ENCODE results near the gene DGKH. TPM values are rescaled to one million over a fixed set of nuclear protein-coding genes. Genes with fewer than 3 reads are reported as not detected.
A peak's percentile ranks its signal among the peaks of the same experiment; 100 is the strongest.

The DGKH gene
- total RNA-seq, 1 experiment from 2014 or later: 9.3 TPM

- Histone ChIP-seq H3K27ac (no peak overlapping the region), H3K9me2 (ENCODE audit: insufficient read depth) (no peaks in the 10 kb centered on the region), H3K4me1 (replicated peaks; ENCODE audit: insufficient read depth) (peaks cover 16% of the 10 kb centered on the region), H3K9me3 (ENCODE audit: insufficient read depth, low read depth) (no peaks in the 10 kb centered on the region), H3K79me2 (ENCODE audit: low read depth) (peaks cover 9% of the 10 kb centered on the region), H4K20me1 (ENCODE audit: insufficient read depth) (no peaks in the 10 kb centered on the region), H3K4me2 (peak overlapping the region; percentile 90), H3K36me3 (ENCODE audit: low read depth) (no peaks in the 10 kb centered on the region), H3F3A (ENCODE audit: insufficient read depth, low read depth) (peaks cover 14% of the 10 kb centered on the region), H2AFZ (peak overlapping the region; percentile 88), H3K4me3 (peak overlapping the region; percentile 73), H3K27me3 (ENCODE audit: insufficient read depth, low read depth) (no peaks in the 10 kb centered on the region)
- intact Hi-C loops (cut with micrococcal nuclease; ENCODE audit: unreplicated experiment): loop anchor here (2.0 to 10.0 kb wide), 2 partner anchors 81 to 377 kb away; partner anchors contain the start of gene VWA8
- TF ChIP-seq CTCF (conservative IDR thresholded peaks at IDR 0.05) (0 out of 2 replicates have a peak, but pooled peaks have one; percentile 19), EZH2 (IDR thresholded peaks at IDR 0.05; ENCODE audit: low read depth) (no peak)
- ChIA-PET POLR2A (ENCODE audit: unreplicated experiment) (no interaction called here), CTCF (no interaction called here)
- peak; percentile 37 to 52 for DNase-seq
- BruUV-seq (replicated peaks): no TSS peak
Measured at GRCh38 chr13:42041684-42042035, 6.8 kb upstream of the DGKH start.

GRCh38 chr13:42043676-42044075, 4.8 kb upstream of the DGKH start:
- Histone ChIP-seq H3K36me3 (ENCODE audit: low read depth) (no peaks in the 10 kb centered on the region), H3K79me2 (ENCODE audit: low read depth) (peaks cover 9% of the 10 kb centered on the region), H3K4me3 (no peak overlapping the region), H4K20me1 (ENCODE audit: insufficient read depth) (no peaks in the 10 kb centered on the region), H3K27me3 (ENCODE audit: insufficient read depth, low read depth) (no peaks in the 10 kb centered on the region), H3K4me2 (no peak overlapping the region), H3K9me2 (ENCODE audit: insufficient read depth) (no peaks in the 10 kb centered on the region), H2AFZ (no peak overlapping the region), H3K9me3 (ENCODE audit: insufficient read depth, low read depth) (no peaks in the 10 kb centered on the region), H3K4me1 (replicated peaks; ENCODE audit: insufficient read depth) (peaks cover 21% of the 10 kb centered on the region), H3F3A (ENCODE audit: insufficient read depth, low read depth) (peaks cover 14% of the 10 kb centered on the region), H3K27ac (no peak overlapping the region)
- no peak for DNase-seq
- CTCF ChIA-PET: no interaction called here
- TF ChIP-seq EZH2 (IDR thresholded peaks at IDR 0.05; ENCODE audit: low read depth) (no peak), CTCF (conservative IDR thresholded peaks at IDR 0.05) (no peak)
- BruUV-seq (replicated peaks): no TSS peak
- intact Hi-C loops (cut with micrococcal nuclease; ENCODE audit: unreplicated experiment): loop anchor here (10.0 kb wide), 1 partner anchor 379 kb away; no protein-coding TSS in a partner anchor
- POLR2A ChIA-PET (ENCODE audit: unreplicated experiment): no interaction called here

GRCh38 chr13:42046448-42046847, 2.0 kb upstream of the DGKH start:
- Histone ChIP-seq H3K4me3 (peak overlapping the region; percentile 81), H3K27ac (no peak overlapping the region), H3K4me2 (peak overlapping the region; percentile 81), H3K79me2 (ENCODE audit: low read depth) (peaks cover 9% of the 10 kb centered on the region), H3F3A (ENCODE audit: insufficient read depth, low read depth) (peaks cover 8% of the 10 kb centered on the region), H4K20me1 (ENCODE audit: insufficient read depth) (no peaks in the 10 kb centered on the region), H3K4me1 (replicated peaks; ENCODE audit: insufficient read depth) (peaks cover 21% of the 10 kb centered on the region), H2AFZ (no peak overlapping the region), H3K9me2 (ENCODE audit: insufficient read depth) (no peaks in the 10 kb centered on the region), H3K36me3 (ENCODE audit: low read depth) (no peaks in the 10 kb centered on the region), H3K27me3 (ENCODE audit: insufficient read depth, low read depth) (no peaks in the 10 kb centered on the region), H3K9me3 (ENCODE audit: insufficient read depth, low read depth) (no peaks in the 10 kb centered on the region)
- ChIA-PET POLR2A (ENCODE audit: unreplicated experiment) (interaction anchor here (0.7 kb wide), 1 partner anchor 81 kb away, joined by 7 read pairs; no protein-coding TSS in a partner anchor), CTCF (interaction anchor here (0.6 kb wide), 1 partner anchor 176 kb away, joined by 5 read pairs; no protein-coding TSS in a partner anchor)
- BruUV-seq (replicated peaks): no TSS peak
- no peak for TF ChIP-seq EZH2 (IDR thresholded peaks at IDR 0.05; ENCODE audit: low read depth)
- TF ChIP-seq CTCF (conservative IDR thresholded peaks at IDR 0.05): no peak
- DNase-seq: no peak
- intact Hi-C loops (cut with micrococcal nuclease; ENCODE audit: unreplicated experiment): loop anchor here (5.0 to 10.0 kb wide), 3 partner anchors 61 to 382 kb away; no protein-coding TSS in a partner anchor

Measured in PC-9 (cell line).